ENCODE results near the gene BICRAL.

GRCh38 chr6:42779521-42779920, 2.3 kb upstream of the BICRAL start:
- TF ChIP-seq CTCF (conservative IDR thresholded peaks at IDR 0.05 in 1 of 2, IDR thresholded peaks at IDR 0.05 in 1 of 2; ENCODE audit: low read depth in 1 of 2, low read length in 2 of 2): no peak
- TF ChIP-seq EZH2 (IDR thresholded peaks at IDR 0.05; ENCODE audit: low read length, missing control alignments): no peak
